GM19043 (cell line): Measurements from ENCODE around the gene SCN5A.

Source experiments
- ATAC-seq: cut with Tn5 transposase; IDR thresholded peaks from one replicate; pipeline ENCODE4 v1.9.1; 2021; ENCODE audit warnings: low read depth; ENCODE audit not compliant: unreplicated experiment

SCN5A gene

GRCh38 chr3:38603731-38604131 lies 45.8 kb downstream of the SCN5A start:
- ATAC-seq, result no peak

- no peak for ATAC-seq
Measured at GRCh38 chr3:38602576-38603250, 46.8 kb downstream of the SCN5A start.

- ATAC-seq, result no peak
Measured at GRCh38 chr3:38601956-38602550, 47.4 kb downstream of the SCN5A start.

- no peak for ATAC-seq
Measured at GRCh38 chr3:38600551-38600950, 48.9 kb downstream of the SCN5A start.

- ATAC-seq, result no peak
Measured at GRCh38 chr3:38599886-38600285, 49.6 kb downstream of the SCN5A start.

- ATAC-seq, result no peak
Measured at GRCh38 chr3:38598791-38599190, 50.7 kb downstream of the SCN5A start.

GRCh38 chr3:38597502-38598060 lies 51.9 kb downstream of the SCN5A start:
- ATAC-seq, result no peak

GRCh38 chr3:38595393-38595792 lies 54.1 kb downstream of the SCN5A start:
- ATAC-seq, result no peak

- ATAC-seq, result no peak
Measured at GRCh38 chr3:38590521-38590920, 59.0 kb downstream of the SCN5A start.

GRCh38 chr3:38588995-38589937 lies 60.2 kb downstream of the SCN5A start:
- no peak for ATAC-seq

- no peak for ATAC-seq
Measured at GRCh38 chr3:38588371-38588971, 61.0 kb downstream of the SCN5A start.

GRCh38 chr3:38587548-38588131 lies 61.8 kb downstream of the SCN5A start:
- no peak for ATAC-seq

- ATAC-seq, result no peak
Measured at GRCh38 chr3:38586546-38587520, 62.7 kb downstream of the SCN5A start.

GRCh38 chr3:38585791-38586420 lies 63.6 kb downstream of the SCN5A start:
- ATAC-seq, result no peak

GRCh38 chr3:38583688-38584087 lies 65.8 kb downstream of the SCN5A start:
- ATAC-seq, result no peak

- ATAC-seq, result no peak
Measured at GRCh38 chr3:38582941-38583645, 66.4 kb downstream of the SCN5A start.

- ATAC-seq, result no peak
Measured at GRCh38 chr3:38582316-38582715, 67.2 kb downstream of the SCN5A start.

- ATAC-seq, result no peak
Measured at GRCh38 chr3:38581774-38582173, 67.7 kb downstream of the SCN5A start.
